ENCODE data around the gene PPM1F. TPM values are rescaled to one million over a fixed set of nuclear protein-coding genes. Genes with fewer than 3 reads are reported as not detected.

The PPM1F gene
- polyA plus RNA-seq, 1 donor (not counting 4 experiments of a cell fraction or from before 2014, with no cell fraction given), result 18.2 TPM

DNA sequence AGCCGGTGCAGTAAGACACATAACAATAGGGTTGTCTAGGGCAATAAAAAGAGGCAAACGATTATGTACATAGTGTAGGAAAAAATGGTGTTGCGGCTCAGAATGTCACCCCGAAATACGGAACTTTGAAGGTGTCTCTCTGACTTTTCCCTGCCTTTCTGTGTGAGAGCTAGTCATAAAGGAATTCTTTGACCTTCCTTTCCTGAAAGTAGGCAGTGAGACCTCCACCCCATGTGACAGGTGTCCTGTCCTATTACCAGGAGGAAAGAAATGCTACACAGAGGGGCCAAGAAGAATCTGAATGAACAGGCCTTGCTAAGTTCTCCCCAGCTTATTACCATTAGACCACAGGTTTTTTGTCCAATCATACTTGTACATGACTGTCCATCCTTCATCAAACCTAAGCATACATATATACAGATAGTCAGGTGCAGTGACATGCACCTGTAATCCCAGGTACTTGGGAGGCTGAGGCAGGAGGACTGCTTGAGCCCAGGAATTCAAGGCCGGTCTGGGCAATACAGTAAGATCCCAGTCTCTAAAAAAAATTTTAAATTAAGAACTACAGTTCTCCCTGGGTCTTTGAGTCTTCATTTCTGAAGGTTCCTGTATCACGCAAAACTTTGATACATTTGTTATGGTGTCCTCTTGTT, 46.1 kb upstream of the PPM1F start:
- dilution Hi-C loops (cut with MboI; ENCODE audit: extremely low pct_ligation_motif_present, low sequenced_read_pairs), result no loop called here

DNA sequence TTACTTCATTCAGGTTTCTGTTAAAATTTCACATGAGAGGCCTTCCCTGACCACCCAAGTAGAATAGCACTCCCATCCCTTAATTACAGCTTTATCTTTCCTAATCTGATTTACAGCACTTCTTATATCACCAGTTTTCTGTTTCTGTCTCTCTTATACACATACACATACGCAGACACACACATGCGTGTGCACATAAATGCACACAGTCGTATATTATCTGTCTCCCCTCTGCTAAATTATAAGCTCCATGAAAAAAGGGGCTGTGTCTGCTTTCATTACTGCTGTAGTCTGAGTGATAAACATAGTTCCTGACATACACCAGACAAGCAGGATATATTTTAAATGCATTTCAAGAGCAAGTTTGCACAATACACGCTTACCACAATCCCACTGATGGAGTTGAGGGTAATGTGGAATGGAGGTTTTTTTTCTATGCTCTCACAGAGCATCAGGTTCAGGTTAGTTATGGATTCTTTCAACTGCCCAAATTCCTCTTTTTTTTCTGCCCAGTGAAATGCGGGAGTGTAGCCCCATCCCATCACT, 43.6 kb upstream of the PPM1F start:
- Histone ChIP-seq H3K9ac (ENCODE audit: control insufficient read depth, extremely low read depth, insufficient read depth, low read length) (no peak overlapping the region), H3K27ac (ENCODE audit: control insufficient read depth, insufficient read depth, low read length) (no peak overlapping the region), H3K9me3 (ENCODE audit: control insufficient read depth, low read depth, low read length) (no peaks in the 10 kb centered on the region), H4K20me1 (ENCODE audit: control insufficient read depth, extremely low read depth, insufficient read depth, low read length) (no peaks in the 10 kb centered on the region), H3K4me2 (ENCODE audit: control insufficient read depth, extremely low read depth, insufficient read depth, low read depth, low read length) (no peak overlapping the region), H3K79me2 (ENCODE audit: control insufficient read depth, insufficient read depth, low read length) (no peaks in the 10 kb centered on the region), H3K36me3 (ENCODE audit: control insufficient read depth in 2 of 2, extremely low read depth in 1 of 2, insufficient read depth in 2 of 2, low read length in 2 of 2) (no peaks in the 10 kb centered on the region), H3K9me1 (ENCODE audit: control insufficient read depth, extremely low read depth, insufficient read depth, low read length) (no peaks in the 10 kb centered on the region), H3K4me3 (ENCODE audit: control insufficient read depth in 2 of 3, extremely low read depth in 1 of 3, insufficient read depth in 2 of 3, low read depth in 1 of 3, low read length in 3 of 3) (no peak overlapping the region), H3K27me3 (ENCODE audit: control insufficient read depth, extremely low read depth, insufficient read depth, low read length) (no peaks in the 10 kb centered on the region), H3K4me1 (ENCODE audit: control insufficient read depth, extremely low read depth, insufficient read depth, low read length) (peaks cover 4% of the 10 kb centered on the region), H2AFZ (ENCODE audit: control insufficient read depth, low read length) (no peak overlapping the region)
- no peak for FAIRE-seq
- dilution Hi-C loops (cut with MboI; ENCODE audit: extremely low pct_ligation_motif_present, low sequenced_read_pairs), result no loop called here
- no peak for DNase-seq (ENCODE audit: low read depth, low spot score)
- TF ChIP-seq CTCF (optimal IDR thresholded peaks at IDR 0.05 in 1 of 3, IDR thresholded peaks at IDR 0.05 in 1 of 3, conservative IDR thresholded peaks at IDR 0.05 in 1 of 3; ENCODE audit: extremely low read depth in 1 of 3, insufficient read depth in 2 of 3, low read length in 3 of 3), result no peak
- no peak for TF ChIP-seq EZH2 (IDR thresholded peaks at IDR 0.05; ENCODE audit: low read length)

More for the DNA sequence above, 46.1 kb upstream of the PPM1F start:
- no peak overlapping the region for H3K9ac ChIP-seq (ENCODE audit: control insufficient read depth, extremely low read depth, insufficient read depth, low read length)
- TF ChIP-seq EZH2 (IDR thresholded peaks at IDR 0.05; ENCODE audit: low read length) (no peak), CTCF (optimal IDR thresholded peaks at IDR 0.05 in 1 of 3, IDR thresholded peaks at IDR 0.05 in 1 of 3, conservative IDR thresholded peaks at IDR 0.05 in 1 of 3; ENCODE audit: extremely low read depth in 1 of 3, insufficient read depth in 2 of 3, low read length in 3 of 3) (no peak)
- no peaks in the 10 kb centered on the region for H3K36me3 ChIP-seq (ENCODE audit: control insufficient read depth in 2 of 2, extremely low read depth in 1 of 2, insufficient read depth in 2 of 2, low read length in 2 of 2)
- H3K9me1 ChIP-seq (ENCODE audit: control insufficient read depth, extremely low read depth, insufficient read depth, low read length), result no peaks in the 10 kb centered on the region
- no peaks in the 10 kb centered on the region for H3K79me2 ChIP-seq (ENCODE audit: control insufficient read depth, insufficient read depth, low read length)
- H3K4me3 ChIP-seq (ENCODE audit: control insufficient read depth in 2 of 3, extremely low read depth in 1 of 3, insufficient read depth in 2 of 3, low read depth in 1 of 3, low read length in 3 of 3), result no peak overlapping the region
- DNase-seq (ENCODE audit: low read depth, low spot score) (no peak), FAIRE-seq (no peak)
- H2AFZ ChIP-seq (ENCODE audit: control insufficient read depth, low read length), result no peak overlapping the region
- no peak overlapping the region for H3K4me2 ChIP-seq (ENCODE audit: control insufficient read depth, extremely low read depth, insufficient read depth, low read depth, low read length)
- H4K20me1 ChIP-seq (ENCODE audit: control insufficient read depth, extremely low read depth, insufficient read depth, low read length), result no peaks in the 10 kb centered on the region
- no peaks in the 10 kb centered on the region for H3K9me3 ChIP-seq (ENCODE audit: control insufficient read depth, low read depth, low read length)
- peaks cover 4% of the 10 kb centered on the region for H3K4me1 ChIP-seq (ENCODE audit: control insufficient read depth, extremely low read depth, insufficient read depth, low read length)
- H3K27ac ChIP-seq (ENCODE audit: control insufficient read depth, insufficient read depth, low read length), result no peak overlapping the region
- H3K27me3 ChIP-seq (ENCODE audit: control insufficient read depth, extremely low read depth, insufficient read depth, low read length), result no peaks in the 10 kb centered on the region

Measured in keratinocyte (primary cell).